ENCODE measurements around the gene ZNF556.
"Not testable (repeated sequence)": the region's sequence is repeated elsewhere in the genome, so short reads cannot be mapped to it uniquely, and the experiment has no call there.

The ZNF556 gene

GRCh38 chr19:2854849-2855248 lies 12.3 kb upstream of the ZNF556 start:
- Histone ChIP-seq H3K36me3 (ENCODE audit: control insufficient read depth, insufficient read depth, low read length) (peaks cover 59% of the 10 kb centered on the region), H3K4me3 (ENCODE audit: extremely low read depth, insufficient read depth, low read length, poor library complexity, severe bottlenecking) (no peak overlapping the region), H3K4me1 (ENCODE audit: control insufficient read depth, insufficient read depth, low read length, poor library complexity, severe bottlenecking) (no peaks in the 10 kb centered on the region), H3K27ac (ENCODE audit: low read depth, low read length, severe bottlenecking) (no peak overlapping the region), H3K9me3 (ENCODE audit: control insufficient read depth, low read length) (peaks cover 62% of the 10 kb centered on the region)
- WGBS, 2 experiments (ENCODE audit: insufficient coverage in 2 of 2) = 100% methylated on average over 1 of the region's 3 CpGs; no CpG with 5 or more reads in 1 of the 2 experiments

GRCh38 chr19:2856457-2857050 lies 10.6 kb upstream of the ZNF556 start:
- no peak overlapping the region for H3K4me3 ChIP-seq (ENCODE audit: extremely low read depth, insufficient read depth, low read length, poor library complexity, severe bottlenecking)
- H3K4me1 ChIP-seq (ENCODE audit: control insufficient read depth, insufficient read depth, low read length, poor library complexity, severe bottlenecking) = no peaks in the 10 kb centered on the region
- H3K36me3 ChIP-seq (ENCODE audit: control insufficient read depth, insufficient read depth, low read length) = peaks cover 42% of the 10 kb centered on the region
- peaks cover 56% of the 10 kb centered on the region for H3K9me3 ChIP-seq (ENCODE audit: control insufficient read depth, low read length)
- WGBS, 2 experiments (ENCODE audit: insufficient coverage in 2 of 2) = 96 to 97% methylated on average over 3 to 5 of the region's 5 CpGs
- no peak overlapping the region for H3K27ac ChIP-seq (ENCODE audit: low read depth, low read length, severe bottlenecking)

- no peak overlapping the region for H3K4me3 ChIP-seq (ENCODE audit: extremely low read depth, insufficient read depth, low read length, poor library complexity, severe bottlenecking)
- 92 to 99% methylated on average over 22 to 23 of the region's 27 CpGs for WGBS, 2 experiments (ENCODE audit: insufficient coverage in 2 of 2)
Observed at GRCh38 chr19:2858864-2859263, 8.3 kb upstream of the ZNF556 start.

GRCh38 chr19:2863816-2864215 lies 3.3 kb upstream of the ZNF556 start:
- Histone ChIP-seq H3K27ac (ENCODE audit: low read depth, low read length, severe bottlenecking) (no peak overlapping the region), H3K4me1 (ENCODE audit: control insufficient read depth, insufficient read depth, low read length, poor library complexity, severe bottlenecking) (no peaks in the 10 kb centered on the region), H3K36me3 (ENCODE audit: control insufficient read depth, insufficient read depth, low read length) (no peaks in the 10 kb centered on the region), H3K4me3 (ENCODE audit: extremely low read depth, insufficient read depth, low read length, poor library complexity, severe bottlenecking) (no peak overlapping the region), H3K9me3 (ENCODE audit: control insufficient read depth, low read length) (peaks cover 11% of the 10 kb centered on the region)
- WGBS, 2 experiments (ENCODE audit: insufficient coverage in 2 of 2) = 85 to 86% methylated on average over 10 of the region's 10 CpGs

More at GRCh38 chr19:2858864-2859263, 8.3 kb upstream of the ZNF556 start:
- H3K27ac ChIP-seq (ENCODE audit: low read depth, low read length, severe bottlenecking) = no peak overlapping the region
- H3K36me3 ChIP-seq (ENCODE audit: control insufficient read depth, insufficient read depth, low read length) = peaks cover 19% of the 10 kb centered on the region
- H3K4me1 ChIP-seq (ENCODE audit: control insufficient read depth, insufficient read depth, low read length, poor library complexity, severe bottlenecking) = no peaks in the 10 kb centered on the region
- peaks cover 39% of the 10 kb centered on the region for H3K9me3 ChIP-seq (ENCODE audit: control insufficient read depth, low read length)

GRCh38 chr19:2865334-2866100 lies 1.6 kb upstream of the ZNF556 start:
- Histone ChIP-seq H3K36me3 (ENCODE audit: control insufficient read depth, insufficient read depth, low read length) (no peaks in the 10 kb centered on the region), H3K4me3 (ENCODE audit: extremely low read depth, insufficient read depth, low read length, poor library complexity, severe bottlenecking) (no peak overlapping the region), H3K27ac (ENCODE audit: low read depth, low read length, severe bottlenecking) (no peak overlapping the region), H3K4me1 (ENCODE audit: control insufficient read depth, insufficient read depth, low read length, poor library complexity, severe bottlenecking) (no peaks in the 10 kb centered on the region), H3K9me3 (ENCODE audit: control insufficient read depth, low read length) (peaks cover 3% of the 10 kb centered on the region)
- WGBS, 2 experiments (ENCODE audit: insufficient coverage in 2 of 2) = 77 to 81% methylated on average over 11 to 12 of the region's 12 CpGs

GRCh38 chr19:2866495-2867024 lies 575 bp upstream of the ZNF556 start:
- Histone ChIP-seq H3K27ac (ENCODE audit: low read depth, low read length, severe bottlenecking) (no peak overlapping the region), H3K9me3 (ENCODE audit: control insufficient read depth, low read length) (peaks cover 3% of the 10 kb centered on the region), H3K4me1 (ENCODE audit: control insufficient read depth, insufficient read depth, low read length, poor library complexity, severe bottlenecking) (no peaks in the 10 kb centered on the region), H3K36me3 (ENCODE audit: control insufficient read depth, insufficient read depth, low read length) (no peaks in the 10 kb centered on the region), H3K4me3 (ENCODE audit: extremely low read depth, insufficient read depth, low read length, poor library complexity, severe bottlenecking) (no peak overlapping the region)
- WGBS, 2 experiments (ENCODE audit: insufficient coverage in 2 of 2) = 74 to 76% methylated on average over 5 to 8 of the region's 8 CpGs

- Histone ChIP-seq H3K4me3 (ENCODE audit: extremely low read depth, insufficient read depth, low read length, poor library complexity, severe bottlenecking) (no peak overlapping the region), H3K9me3 (ENCODE audit: control insufficient read depth, low read length) (no peaks in the 10 kb centered on the region), H3K36me3 (ENCODE audit: control insufficient read depth, insufficient read depth, low read length) (no peaks in the 10 kb centered on the region), H3K27ac (ENCODE audit: low read depth, low read length, severe bottlenecking) (no peak overlapping the region), H3K4me1 (ENCODE audit: control insufficient read depth, insufficient read depth, low read length, poor library complexity, severe bottlenecking) (no peaks in the 10 kb centered on the region)
- 87 to 94% methylated on average over 10 of the region's 10 CpGs for WGBS, 2 experiments (ENCODE audit: insufficient coverage in 2 of 2)
Observed at GRCh38 chr19:2869618-2870017, 2.5 kb downstream of the ZNF556 start.

- not testable (repeated sequence) for H3K4me1 ChIP-seq (ENCODE audit: control insufficient read depth, insufficient read depth, low read length, poor library complexity, severe bottlenecking)
Observed at GRCh38 chr19:2872175-2872574, 5.0 kb downstream of the ZNF556 start.

GRCh38 chr19:2877398-2878331 lies 10.5 kb downstream of the ZNF556 start:
- no peak overlapping the region for H3K4me3 ChIP-seq (ENCODE audit: extremely low read depth, insufficient read depth, low read length, poor library complexity, severe bottlenecking)
- WGBS, 2 experiments (ENCODE audit: insufficient coverage in 2 of 2) = 84 to 91% methylated on average over 23 to 26 of the region's 32 CpGs
- peaks cover 25% of the 10 kb centered on the region for H3K9me3 ChIP-seq (ENCODE audit: control insufficient read depth, low read length)
- H3K36me3 ChIP-seq (ENCODE audit: control insufficient read depth, insufficient read depth, low read length) = no peaks in the 10 kb centered on the region
- H3K4me1 ChIP-seq (ENCODE audit: control insufficient read depth, insufficient read depth, low read length, poor library complexity, severe bottlenecking) = no peaks in the 10 kb centered on the region
- no peak overlapping the region for H3K27ac ChIP-seq (ENCODE audit: low read depth, low read length, severe bottlenecking)

More at GRCh38 chr19:2872175-2872574, 5.0 kb downstream of the ZNF556 start:
- no CpG with 5 or more reads among the region's 11 CpGs for WGBS, 2 experiments (ENCODE audit: insufficient coverage in 2 of 2)
- peaks cover 12% of the 10 kb centered on the region for H3K9me3 ChIP-seq (ENCODE audit: control insufficient read depth, low read length)
- not testable (repeated sequence) for H3K36me3 ChIP-seq (ENCODE audit: control insufficient read depth, insufficient read depth, low read length); H3K27ac ChIP-seq (ENCODE audit: low read depth, low read length, severe bottlenecking); H3K4me3 ChIP-seq (ENCODE audit: extremely low read depth, insufficient read depth, low read length, poor library complexity, severe bottlenecking)

- WGBS, 2 experiments (ENCODE audit: insufficient coverage in 2 of 2) = 91 to 93% methylated on average over 8 to 10 of the region's 14 CpGs
- H3K27ac ChIP-seq (ENCODE audit: low read depth, low read length, severe bottlenecking) = no peak overlapping the region
- H3K4me1 ChIP-seq (ENCODE audit: control insufficient read depth, insufficient read depth, low read length, poor library complexity, severe bottlenecking) = no peaks in the 10 kb centered on the region
- H3K9me3 ChIP-seq (ENCODE audit: control insufficient read depth, low read length) = no peaks in the 10 kb centered on the region
- no peaks in the 10 kb centered on the region for H3K36me3 ChIP-seq (ENCODE audit: control insufficient read depth, insufficient read depth, low read length)
- no peak overlapping the region for H3K4me3 ChIP-seq (ENCODE audit: extremely low read depth, insufficient read depth, low read length, poor library complexity, severe bottlenecking)
Observed at GRCh38 chr19:2883686-2884439, 16.7 kb downstream of the ZNF556 start.

Measured in mesodermal cell (in vitro differentiated cells).